ENCODE results near the gene CTU2.

GRCh38 chr16:88713054-88713453, 6.8 kb downstream of the CTU2 start:
- TF ChIP-seq EP300 (IDR thresholded peaks at IDR 0.05) (no peak), CTCF (IDR thresholded peaks at IDR 0.05) (no peak)
